Fibroblast of lung (primary cell): ENCODE measurements around the gene AOC1.
A peak's percentile ranks its signal among the peaks of the same experiment; 100 is the strongest.

Source experiments
- CTCF ChIP-seq, 2 donors: IDR thresholded peaks in 1 of 2; conservative IDR thresholded peaks in 1 of 2; 1 replicate in 1 of 2; 2 replicates in 1 of 2; pipeline ENCODE4 v1.5.1; 2011 to 2012; ENCODE audit warnings: low read length in 2 of 2, control low read depth in 1 of 2, inconsistent platforms in 1 of 2, low read depth in 1 of 2, mild to moderate bottlenecking in 1 of 2
- EZH2 ChIP-seq: IDR thresholded peaks from 2 replicates; pipeline ENCODE4 v1.5.1; 2012; ENCODE audit warnings: low read length, control low read depth, mild to moderate bottlenecking; ENCODE audit errors: missing control alignments

GRCh38 chr7:150876817-150877526, 24.7 kb downstream of the AOC1 start:
- TF ChIP-seq CTCF (conservative IDR thresholded peaks at IDR 0.05 in 1 of 2, IDR thresholded peaks at IDR 0.05 in 1 of 2; ENCODE audit: low read depth in 1 of 2, low read length in 2 of 2) = peak; percentile 44 to 50
- no peak for TF ChIP-seq EZH2
